Measurements from ENCODE around the gene ZFP36L2.
A peak's percentile ranks its signal among the peaks of the same experiment; 100 is the strongest.

The ZFP36L2 gene

GRCh38 chr2:43186321-43186678, 40.1 kb downstream of the ZFP36L2 start:
- no peak for DNase-seq (ENCODE audit: low spot score)

- no peak for DNase-seq (ENCODE audit: low spot score)
These were observed 41.3 kb downstream of the ZFP36L2 start for GRCh38 chr2:43185146-43185545.

- DNase-seq (ENCODE audit: low spot score) = peak; percentile 74
These were observed 42.0 kb downstream of the ZFP36L2 start for GRCh38 chr2:43184339-43184895.

GRCh38 chr2:43183743-43184142, 42.7 kb downstream of the ZFP36L2 start:
- no peak for DNase-seq (ENCODE audit: low spot score)

GRCh38 chr2:43180897-43181296, 45.5 kb downstream of the ZFP36L2 start:
- DNase-seq (ENCODE audit: low spot score) = no peak

GRCh38 chr2:43179942-43180341, 46.5 kb downstream of the ZFP36L2 start:
- DNase-seq (ENCODE audit: low spot score) = no peak

- DNase-seq (ENCODE audit: low spot score) = peak; percentile 56
These were observed 47.5 kb downstream of the ZFP36L2 start for GRCh38 chr2:43178602-43179542.

- no peak for DNase-seq (ENCODE audit: low spot score)
These were observed 48.3 kb downstream of the ZFP36L2 start for GRCh38 chr2:43178055-43178598.

- no peak for DNase-seq (ENCODE audit: low spot score)
These were observed 50.0 kb downstream of the ZFP36L2 start for GRCh38 chr2:43176449-43176848.

- peak; percentile 46 for DNase-seq (ENCODE audit: low spot score)
These were observed 50.5 kb downstream of the ZFP36L2 start for GRCh38 chr2:43175876-43176275.

GRCh38 chr2:43175020-43175441, 51.4 kb downstream of the ZFP36L2 start:
- no peak for DNase-seq (ENCODE audit: low spot score)

- DNase-seq (ENCODE audit: low spot score) = peak; percentile 84
These were observed 52.0 kb downstream of the ZFP36L2 start for GRCh38 chr2:43174368-43174916.
